CD4-positive, alpha-beta T cell treated with Interleukin-4 for 1 hour (primary cell): Measurements from ENCODE around the gene COL4A2.

Experiments
- DNase-seq, 2 donors: peaks; one replicate each; pipeline ENCODE4 v3.0.0-alpha.2; 2020 to 2022

COL4A2 gene

DNA sequence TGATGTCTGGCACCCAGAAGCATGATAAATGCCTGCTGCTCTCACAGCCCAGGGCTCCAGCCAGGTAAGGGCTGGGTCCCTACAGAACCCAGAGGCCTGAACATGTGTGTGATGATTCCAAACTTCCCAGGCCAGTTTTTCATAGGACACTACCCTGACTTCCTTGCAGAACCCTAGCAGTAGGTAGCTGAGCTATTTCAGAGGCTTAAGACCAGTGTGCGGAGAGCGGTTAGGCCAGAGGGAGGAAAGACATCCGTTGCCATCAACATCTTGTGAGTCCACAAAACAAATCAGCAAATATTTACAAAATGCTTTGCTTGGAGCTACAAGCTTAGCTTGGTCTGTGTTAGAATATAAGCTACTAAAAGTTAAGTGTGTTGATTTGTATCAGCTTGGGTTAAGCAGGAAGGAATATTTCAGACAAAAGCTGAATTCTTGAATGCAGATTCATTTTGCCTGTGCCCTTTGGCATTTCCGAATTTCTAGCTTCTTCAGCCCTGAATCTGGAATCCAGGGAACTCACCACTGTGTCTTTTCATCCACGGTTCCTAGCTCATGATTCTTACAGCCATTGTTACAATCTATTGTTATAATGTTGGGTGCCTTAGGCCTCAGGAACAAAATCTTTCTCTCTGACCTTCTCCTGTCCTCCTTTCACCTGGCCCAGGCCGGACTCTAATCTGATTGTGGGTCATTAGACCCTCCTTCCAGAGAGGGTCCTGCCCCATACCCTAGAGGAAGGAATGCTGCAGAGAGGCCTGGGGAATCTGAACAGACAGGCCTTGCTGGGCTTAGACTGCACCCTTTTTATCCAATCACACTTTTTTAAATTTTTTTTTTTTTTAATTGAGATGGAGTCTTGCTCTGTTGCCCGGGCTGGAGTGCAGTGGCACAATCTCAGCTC is 242.1 kb downstream of the COL4A2 start:
- DNase-seq, result no peak

DNA sequence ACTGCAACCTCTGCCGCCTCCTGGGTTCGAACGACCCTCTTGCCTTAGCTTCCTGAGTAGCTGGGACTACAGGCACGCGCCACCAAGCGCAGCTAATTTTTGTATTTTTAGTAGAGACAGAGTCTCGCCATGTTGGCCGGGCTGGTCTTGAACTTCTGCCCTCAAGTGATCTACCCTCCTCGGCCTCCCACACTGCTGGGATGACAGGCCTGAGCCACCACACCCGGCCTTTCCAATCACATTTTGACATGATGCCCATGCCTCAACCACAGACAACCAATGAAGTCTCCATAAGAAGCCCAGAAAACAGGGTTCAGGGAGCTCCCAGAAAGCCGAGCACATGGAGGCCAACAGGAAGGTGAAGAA is 242.7 kb downstream of the COL4A2 start:
- no peak for DNase-seq

DNA sequence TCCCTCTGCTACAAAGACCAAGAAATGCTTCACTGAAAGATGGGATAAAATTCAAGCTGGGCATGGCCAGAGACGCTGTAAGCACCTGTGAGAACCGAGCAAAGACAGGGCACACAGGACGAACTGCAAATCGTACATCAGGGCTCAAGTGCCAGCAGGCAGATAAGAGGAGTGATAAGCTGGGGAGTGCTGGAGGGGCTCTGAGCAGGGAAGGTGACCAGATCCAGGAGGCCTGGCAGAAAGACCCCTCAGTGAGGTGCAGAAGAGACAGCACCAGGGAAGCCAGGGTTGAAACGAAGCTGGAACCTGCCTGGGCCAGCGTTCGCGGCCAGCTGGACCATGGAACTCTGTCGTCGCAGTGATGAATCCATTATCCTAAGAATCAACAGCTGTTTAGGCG is 244.2 kb downstream of the COL4A2 start:
- DNase-seq, result no peak

DNA sequence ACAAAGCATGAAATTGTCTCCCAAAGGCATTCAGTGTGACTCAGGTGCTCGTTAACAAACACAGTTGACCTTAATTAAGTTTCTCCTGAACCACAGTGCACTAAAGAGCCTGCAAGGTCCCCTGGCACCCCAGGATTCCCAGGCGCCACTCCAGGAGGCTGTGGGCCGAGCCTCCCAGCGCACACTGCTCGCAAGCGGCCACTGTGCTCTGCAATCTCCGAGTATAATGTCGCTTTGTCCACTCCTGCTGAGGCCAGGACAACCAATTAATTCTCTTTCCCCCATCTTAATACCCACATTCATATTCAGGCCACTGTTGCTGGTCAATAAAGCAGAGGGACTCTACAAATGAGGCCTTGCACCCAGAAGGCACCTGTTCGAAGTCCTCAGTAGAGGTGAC is 245.7 kb downstream of the COL4A2 start:
- no peak for DNase-seq

DNA sequence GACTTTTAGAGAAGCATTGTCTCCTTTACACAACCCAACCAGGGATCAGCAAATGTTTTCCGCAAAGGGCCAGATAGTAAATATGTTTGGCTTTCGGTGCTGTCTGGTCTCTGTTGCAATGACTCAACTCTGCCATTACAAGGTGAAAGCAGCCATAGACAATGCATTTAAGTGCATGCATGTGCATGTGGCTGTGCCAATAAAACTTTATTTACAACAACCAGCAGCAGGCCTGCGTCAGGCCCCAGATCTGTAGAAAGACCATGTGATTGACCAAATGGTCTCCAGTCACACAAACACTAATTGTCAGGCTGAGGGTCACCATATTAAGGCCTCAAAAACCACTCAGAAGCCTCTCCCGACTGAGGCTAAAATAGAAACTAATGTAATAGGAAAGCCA is 246.3 kb downstream of the COL4A2 start:
- no peak for DNase-seq

DNA sequence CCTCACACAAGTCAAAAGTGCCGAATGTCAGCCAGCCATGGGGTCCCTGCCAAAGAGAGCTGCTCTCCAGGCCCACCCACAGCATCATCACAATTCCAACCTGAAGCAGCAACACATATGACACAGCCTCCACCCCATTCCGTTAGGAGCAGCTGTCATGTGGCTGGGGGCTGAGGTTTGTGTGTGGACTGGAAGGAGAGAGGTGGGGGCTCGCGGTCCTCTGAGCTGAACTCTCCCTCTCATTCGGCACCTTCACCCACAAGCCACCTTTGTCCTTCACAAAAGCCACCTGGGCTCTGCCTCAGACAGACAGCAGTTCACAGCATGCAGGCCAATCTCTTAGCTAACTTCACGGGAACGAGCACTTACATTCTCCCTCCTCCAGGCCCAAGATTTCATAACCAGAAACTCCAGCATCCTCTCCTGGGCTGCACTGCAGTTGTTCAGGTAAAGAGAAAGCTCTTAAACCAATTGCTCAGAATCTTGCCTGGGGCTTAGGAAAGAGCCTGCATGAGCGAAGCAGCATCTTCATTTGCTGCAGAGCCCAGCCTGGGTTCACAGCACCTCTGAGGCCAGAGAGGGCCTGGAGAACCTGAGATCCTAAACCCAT is 247.2 kb downstream of the COL4A2 start:
- DNase-seq, result no peak

DNA sequence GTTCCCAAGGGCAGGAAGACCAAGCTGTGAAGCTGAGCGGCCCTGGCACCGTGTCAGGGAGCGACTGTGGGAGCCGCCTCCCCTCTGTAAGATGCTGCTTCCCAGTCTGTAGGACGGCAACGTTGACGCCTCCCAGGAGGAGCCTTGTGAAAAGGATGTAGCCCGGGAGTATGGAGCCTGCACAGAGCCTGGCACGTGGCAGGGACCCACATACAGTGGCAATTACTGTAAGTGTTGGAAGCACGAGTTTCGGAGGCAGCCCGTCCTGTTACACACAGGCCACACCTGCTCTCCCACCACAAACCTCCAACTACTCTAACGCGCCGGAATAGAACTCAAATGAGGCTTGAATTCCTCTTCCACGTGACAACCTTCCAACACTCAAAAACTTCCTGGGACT is 247.9 kb downstream of the COL4A2 start:
- no peak for DNase-seq

DNA sequence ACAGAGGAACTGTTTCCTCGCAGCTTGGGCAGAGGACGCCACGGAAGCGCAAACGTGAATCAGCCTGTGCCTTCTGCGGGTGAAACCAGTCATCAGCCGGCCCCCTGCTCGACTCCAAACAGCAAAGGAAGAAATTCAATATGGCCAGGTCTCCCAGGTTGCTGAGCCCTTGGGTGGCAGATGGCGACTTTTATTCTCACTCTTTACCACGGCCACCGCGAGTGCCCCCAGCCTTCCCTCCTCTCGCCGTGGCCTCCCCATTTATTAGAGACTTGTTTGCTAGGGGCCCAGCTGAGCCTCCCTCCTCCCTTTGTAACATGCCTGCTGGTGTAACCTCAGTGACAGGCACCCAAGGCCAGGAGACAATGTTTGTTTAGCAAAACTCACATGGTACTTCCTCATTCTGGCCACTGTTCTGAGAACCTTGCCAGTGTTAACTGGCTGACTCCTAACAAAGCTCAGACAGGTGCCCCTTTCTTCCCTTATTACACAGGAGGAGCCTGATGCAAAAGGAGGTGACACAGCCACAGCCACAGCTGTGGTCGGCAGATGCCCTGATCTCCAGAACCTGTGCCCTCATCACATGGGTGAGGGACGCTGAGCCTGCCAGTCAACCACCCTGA is 248.6 kb downstream of the COL4A2 start:
- peak in 1 of 2 donors; percentile 21 for DNase-seq

DNA sequence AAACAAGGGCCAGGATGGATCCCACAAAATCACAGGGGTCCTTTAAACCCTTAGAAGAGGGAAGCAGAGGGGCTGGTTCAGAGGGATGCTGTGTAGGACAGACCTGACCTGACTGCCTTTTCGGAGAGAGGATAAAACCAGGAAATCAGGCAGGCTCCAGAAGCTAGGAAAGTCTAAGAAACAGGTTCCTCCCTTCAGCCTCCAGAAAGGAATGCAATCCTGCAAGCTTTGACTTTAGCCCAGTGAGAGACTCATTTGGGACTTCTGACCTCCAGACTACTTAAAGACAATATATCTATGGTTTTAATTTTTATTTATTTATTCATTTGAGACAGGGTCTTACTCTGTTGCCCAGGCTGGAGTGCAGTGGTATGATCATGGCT is 249.1 kb downstream of the COL4A2 start:
- DNase-seq, result no peak

DNA sequence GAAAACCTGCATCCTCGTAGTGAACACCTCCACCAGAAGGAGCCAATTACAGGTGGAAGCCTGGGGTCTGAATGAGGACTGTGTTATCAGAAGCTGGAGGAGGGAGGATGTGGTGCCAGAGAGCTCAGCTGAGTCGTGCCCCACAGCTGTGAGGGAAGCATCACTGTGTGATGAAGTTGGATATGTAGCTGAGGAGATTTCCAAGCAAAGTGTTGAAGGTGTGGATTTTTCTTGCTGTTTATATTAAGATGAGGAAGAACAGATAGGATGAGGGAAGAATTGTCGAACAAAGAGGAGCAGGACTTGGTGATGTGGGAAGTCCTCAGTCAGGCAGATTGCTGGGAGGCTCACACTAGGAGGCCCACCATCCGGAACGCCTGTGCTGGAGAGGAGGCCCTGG is 250.0 kb downstream of the COL4A2 start:
- no peak for DNase-seq

DNA sequence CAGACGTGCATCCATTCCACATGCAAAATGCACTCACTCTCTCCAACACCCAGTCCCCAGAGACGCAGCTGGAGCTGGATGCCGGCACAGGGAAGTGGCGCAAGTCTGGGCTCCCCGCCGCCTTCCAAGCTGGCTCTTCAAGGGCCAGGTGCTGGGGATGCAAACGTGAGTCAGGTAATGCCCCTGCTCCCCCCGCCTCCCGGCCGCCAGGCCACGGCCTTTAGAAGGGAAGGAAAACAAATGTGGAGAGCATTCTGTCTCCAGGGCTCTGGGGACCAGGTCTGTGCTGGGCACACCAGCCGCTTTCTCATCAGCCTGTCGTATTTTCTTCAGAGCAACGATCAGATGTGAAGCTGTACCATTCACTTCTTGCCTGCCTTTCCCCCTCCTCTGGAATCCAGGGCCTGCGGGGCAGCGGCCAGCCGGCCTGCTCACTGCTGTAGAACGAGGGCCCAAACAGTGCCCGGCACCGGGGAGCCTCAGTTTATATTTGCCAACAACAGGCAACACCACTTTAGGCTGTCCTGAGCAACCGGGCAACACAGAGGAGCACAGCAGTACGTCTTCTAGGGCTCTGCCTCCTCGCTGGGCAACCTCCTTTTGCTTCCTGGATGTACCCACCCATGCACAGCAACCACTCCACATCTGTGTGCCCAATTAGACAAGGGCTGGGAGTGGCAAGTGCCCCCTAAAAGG is 250.7 kb downstream of the COL4A2 start:
- DNase-seq, result no peak

DNA sequence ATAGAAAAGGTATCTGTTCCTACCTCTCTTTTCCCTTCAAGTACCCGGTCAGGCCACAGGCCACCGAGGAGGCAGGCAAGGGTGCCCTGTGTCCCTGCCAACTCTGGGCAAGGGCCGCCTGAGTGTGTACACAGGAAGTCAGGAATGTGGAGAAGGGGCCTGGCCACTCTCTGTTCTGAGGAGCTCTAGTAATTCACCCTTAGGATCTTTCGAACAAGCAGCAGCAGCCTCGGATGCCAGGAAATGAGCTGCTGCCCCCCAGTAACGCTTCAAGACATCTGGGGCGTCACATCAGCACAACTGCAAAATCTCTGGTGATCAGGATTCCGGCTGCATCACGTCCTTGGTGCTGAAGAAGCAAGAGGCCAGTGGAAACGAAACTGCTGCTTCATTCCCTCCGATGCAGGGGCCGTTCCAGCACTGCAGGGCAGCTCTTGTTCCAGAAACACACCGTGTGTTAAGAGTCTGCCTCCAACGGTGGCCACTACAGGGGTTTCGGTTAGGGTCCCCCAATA is 252.4 kb downstream of the COL4A2 start:
- no peak for DNase-seq

DNA sequence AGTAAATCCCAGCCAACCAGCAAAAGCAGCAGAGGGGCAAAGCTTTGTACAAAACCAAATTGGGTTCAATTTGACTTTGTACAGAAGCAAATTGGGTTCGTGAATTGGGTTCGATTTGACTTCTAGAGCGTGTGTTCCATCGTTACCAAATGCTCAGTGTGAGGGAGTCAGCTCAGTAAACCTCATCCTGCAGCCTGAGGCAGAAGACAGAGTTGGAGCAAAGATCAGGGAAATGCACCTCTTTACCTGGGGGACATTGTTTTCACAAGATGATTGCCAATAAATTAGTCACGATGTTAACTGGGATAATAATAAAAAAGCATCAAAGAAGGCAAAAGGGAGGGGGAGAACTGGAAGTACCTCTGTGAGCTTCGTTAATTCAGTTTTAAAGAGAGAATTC is 252.9 kb downstream of the COL4A2 start:
- DNase-seq, result no peak

DNA sequence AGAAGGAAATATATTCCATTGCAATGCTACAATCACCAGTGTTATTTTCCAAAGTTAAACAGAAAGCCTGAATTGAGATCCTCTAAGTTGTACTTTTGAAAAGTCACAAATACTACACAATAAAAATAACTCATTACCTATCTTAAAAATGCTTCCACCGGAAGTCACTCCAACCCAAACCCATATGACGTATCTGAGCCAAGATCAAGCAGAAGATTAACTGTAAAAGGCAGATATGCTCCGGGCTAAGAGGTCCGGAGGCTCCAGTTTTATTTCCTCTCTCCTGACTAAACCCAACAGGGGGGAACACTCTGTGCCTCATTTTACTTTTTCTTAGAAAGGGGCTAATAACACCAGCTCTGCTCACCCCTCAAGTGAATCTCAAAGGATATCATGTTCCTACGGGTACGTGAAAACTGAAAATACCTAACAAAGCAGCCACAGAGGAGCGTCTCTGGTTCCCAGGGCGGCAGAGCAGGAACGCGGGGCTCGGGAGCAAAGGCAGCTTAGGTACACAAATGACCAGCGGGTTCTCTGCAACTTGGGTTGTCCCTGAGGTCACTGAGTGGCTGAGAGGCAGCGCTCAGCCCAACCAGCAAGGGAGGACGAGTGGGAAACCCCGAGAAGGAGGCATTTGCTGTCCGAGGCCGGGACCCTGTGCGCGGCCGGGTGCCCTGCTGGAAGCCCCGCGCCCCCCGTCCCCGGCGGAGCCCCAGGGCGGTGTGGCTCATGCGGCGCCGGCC is 253.7 kb downstream of the COL4A2 start:
- peak in 1 of 2 donors; percentile 23 for DNase-seq

DNA sequence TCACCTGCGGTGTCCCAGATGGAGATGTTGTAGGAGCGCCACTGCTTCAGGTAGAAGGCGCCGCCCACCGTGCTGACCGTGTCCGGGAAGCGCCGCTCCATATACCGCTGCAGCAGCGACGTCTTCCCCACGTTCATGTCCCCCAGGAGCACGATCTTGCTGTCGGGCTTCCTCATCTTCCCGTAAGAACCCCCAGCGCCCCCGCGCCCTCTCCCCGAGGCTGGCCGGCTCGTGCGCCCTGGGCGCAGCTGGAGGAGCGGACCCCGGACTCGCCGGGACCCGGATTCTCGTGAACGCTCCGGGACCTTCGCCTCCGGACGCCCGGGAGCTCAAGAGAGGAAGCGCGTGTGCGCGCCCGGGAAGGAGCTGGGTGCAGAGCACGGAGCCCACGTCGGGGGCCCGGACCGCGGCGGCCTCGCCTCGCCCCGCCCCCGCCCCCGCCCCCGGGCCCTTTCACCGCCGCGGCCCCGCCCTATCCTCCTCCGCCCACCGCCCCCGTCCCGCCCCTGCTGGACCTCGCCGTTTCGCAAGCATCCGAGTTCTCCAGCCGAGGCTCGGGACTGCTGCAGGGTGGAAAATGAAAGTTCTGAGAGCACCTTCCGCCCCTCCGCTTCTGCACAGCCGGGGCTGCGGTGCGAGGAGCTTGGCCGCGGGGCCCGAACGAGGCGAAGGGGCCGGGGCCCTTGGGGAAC is 254.4 kb downstream of the COL4A2 start, which contains the start of gene RAB20:
Gene RAB20, minus strand, starts transcription at position 379 of the 692 bp plus-strand sequence. Its CDS starts 203 bp downstream, at position 176.
- DNase-seq, result peak; percentile 64 to 73

DNA sequence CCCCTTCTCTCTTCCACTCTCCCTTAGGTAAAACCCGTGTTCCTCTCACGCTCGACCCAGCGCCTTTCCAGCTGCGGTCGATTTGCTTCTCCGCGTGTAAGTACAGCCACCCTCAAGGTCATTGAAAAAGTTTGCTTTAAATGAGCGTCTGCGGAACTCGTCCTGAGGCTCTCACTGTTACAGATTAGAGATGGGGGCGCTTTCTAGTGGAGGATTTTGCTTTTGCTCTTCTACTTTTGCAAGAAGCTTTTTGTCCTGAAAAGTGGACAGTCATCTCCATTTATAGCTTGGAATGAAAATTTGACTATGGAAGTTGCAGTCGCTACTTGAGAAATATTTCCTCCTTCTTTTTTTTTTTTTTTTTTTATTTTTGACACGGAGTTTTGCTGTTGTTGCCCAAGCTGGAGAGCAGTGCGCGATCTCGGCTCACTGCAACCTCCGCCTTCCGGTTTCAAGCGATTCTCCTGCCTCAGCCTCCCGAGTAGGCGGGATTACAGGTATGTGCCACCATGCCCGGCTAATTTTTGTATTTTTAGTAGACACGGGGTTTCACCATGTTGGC is 255.0 kb downstream of the COL4A2 start:
- DNase-seq, result no peak
